ENCODE data around the gene ADAMTS6. TPM values are rescaled to one million over a fixed set of nuclear protein-coding genes. Genes with fewer than 3 reads are reported as not detected.

Gene ADAMTS6
- polyA plus RNA-seq, 2 of the 4 experiments (the other 2 are of a cell fraction): 0.22 to 0.66 TPM

DNA sequence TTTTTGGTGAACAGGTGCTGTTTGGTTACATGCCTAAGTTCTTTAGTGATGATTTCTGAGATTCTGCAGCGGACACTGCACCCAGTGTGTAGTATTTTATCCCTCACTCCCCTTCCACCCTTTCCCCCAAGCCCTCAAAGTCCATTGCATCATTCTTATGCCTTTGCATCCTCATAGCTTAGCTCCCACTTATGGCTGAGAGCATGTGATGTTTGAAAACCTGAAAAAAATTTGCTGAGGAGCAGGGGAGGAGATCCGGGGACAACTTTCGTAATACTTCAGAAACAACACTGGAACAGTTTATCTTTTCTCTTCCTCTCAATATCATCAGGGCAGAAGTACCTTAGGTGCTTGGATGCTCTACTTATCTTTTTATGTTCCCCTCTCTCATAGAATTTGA, 226.4 kb downstream of the ADAMTS6 start:
- WGBS (ENCODE audit: missing lambda C conversion rate): 62% methylated on average over 3 of the region's 3 CpGs
- no peak for DNase-seq (ENCODE audit: low read depth in 1 of 2, low spot score in 1 of 2)
- Histone ChIP-seq H3K27ac (no peak overlapping the region), H3K9me3 (no peaks in the 10 kb centered on the region), H3K4me2 (no peak overlapping the region), H3K4me1 (no peaks in the 10 kb centered on the region), H3K4me3 (no peak overlapping the region)
- ATAC-seq: no peak
- no peak for TF ChIP-seq EHF (CRISPR knock-in tag; IDR thresholded peaks at IDR 0.05)
- TF ChIP-seq HDAC2 (IDR thresholded peaks at IDR 0.05): no peak
- TF ChIP-seq GATA3 (IDR thresholded peaks at IDR 0.05; ENCODE audit: borderline replicate concordance): no peak
- no peak for TF ChIP-seq SREBF2 (IDR thresholded peaks at IDR 0.05)
- TF ChIP-seq SMC3 (IDR thresholded peaks at IDR 0.05): no peak
- TF ChIP-seq JUN (IDR thresholded peaks at IDR 0.05): no peak
- TF ChIP-seq HOXB5 (CRISPR knock-in tag; IDR thresholded peaks at IDR 0.05): no peak
- TF ChIP-seq ZFP36 (IDR thresholded peaks at IDR 0.05; ENCODE audit: borderline replicate concordance, partially characterized antibody): no peak
- TF ChIP-seq HES2 (IDR thresholded peaks at IDR 0.05): no peak
- ChIA-PET POLR2A (no interaction called here), CTCF (no interaction called here)
- FAIRE-seq: no peak

GRCh38 chr5:65252977-65253376, 228.7 kb downstream of the ADAMTS6 start:
- H3K27ac ChIP-seq: no peak overlapping the region
- POLR2A ChIA-PET: no interaction called here
- TF ChIP-seq NFE2L2 (conservative IDR thresholded peaks at IDR 0.05; ENCODE audit: low read length) (no peak), CBX8 (IDR thresholded peaks at IDR 0.05) (no peak)

GRCh38 chr5:65248896-65249295, 232.8 kb downstream of the ADAMTS6 start:
- ATAC-seq: no peak
- CTCF ChIA-PET: interaction anchor here (0.6 kb wide), 1 partner anchor 1201 kb away, joined by 3 read pairs; no protein-coding TSS in a partner anchor
- 76% methylated on average over 4 of the region's 4 CpGs for WGBS (ENCODE audit: missing lambda C conversion rate)

More at GRCh38 chr5:65252977-65253376, 228.7 kb downstream of the ADAMTS6 start:
- CTCF ChIA-PET: no interaction called here
- DNase-seq (ENCODE audit: low read depth in 1 of 2, low spot score in 1 of 2) (no peak), FAIRE-seq (no peak), ATAC-seq (no peak)
- Histone ChIP-seq H3K4me3 (no peak overlapping the region), H3K9me3 (no peaks in the 10 kb centered on the region), H3K4me2 (no peak overlapping the region), H3K4me1 (no peaks in the 10 kb centered on the region)
- WGBS (ENCODE audit: missing lambda C conversion rate): 66% methylated on average over 6 of the region's 6 CpGs

GRCh38 chr5:65247594-65247993, 234.1 kb downstream of the ADAMTS6 start:
- ChIA-PET CTCF (no interaction called here), POLR2A (no interaction called here)
- 60% methylated on average over 2 of the region's 2 CpGs for WGBS (ENCODE audit: missing lambda C conversion rate)
- FAIRE-seq (no peak), ATAC-seq (no peak), DNase-seq (ENCODE audit: low read depth in 1 of 2, low spot score in 1 of 2) (no peak)
- Histone ChIP-seq H3K27ac (no peak overlapping the region), H3K4me2 (no peak overlapping the region), H3K4me1 (no peaks in the 10 kb centered on the region; the same call in 2 of the 3 replicates), H3K4me3 (no peak overlapping the region), H3K9me3 (no peaks in the 10 kb centered on the region)
- TF ChIP-seq MAFK (IDR thresholded peaks at IDR 0.05; ENCODE audit: partially characterized antibody) (peak; percentile 6), POLR2A (IDR thresholded peaks at IDR 0.05; ENCODE audit: low read length) (no peak), HOXB13 (CRISPR knock-in tag; IDR thresholded peaks at IDR 0.05; ENCODE audit: low read depth) (no peak), FOXS1 (CRISPR knock-in tag; IDR thresholded peaks at IDR 0.05) (no peak)
- TF ChIP-seq, protein P1, sequence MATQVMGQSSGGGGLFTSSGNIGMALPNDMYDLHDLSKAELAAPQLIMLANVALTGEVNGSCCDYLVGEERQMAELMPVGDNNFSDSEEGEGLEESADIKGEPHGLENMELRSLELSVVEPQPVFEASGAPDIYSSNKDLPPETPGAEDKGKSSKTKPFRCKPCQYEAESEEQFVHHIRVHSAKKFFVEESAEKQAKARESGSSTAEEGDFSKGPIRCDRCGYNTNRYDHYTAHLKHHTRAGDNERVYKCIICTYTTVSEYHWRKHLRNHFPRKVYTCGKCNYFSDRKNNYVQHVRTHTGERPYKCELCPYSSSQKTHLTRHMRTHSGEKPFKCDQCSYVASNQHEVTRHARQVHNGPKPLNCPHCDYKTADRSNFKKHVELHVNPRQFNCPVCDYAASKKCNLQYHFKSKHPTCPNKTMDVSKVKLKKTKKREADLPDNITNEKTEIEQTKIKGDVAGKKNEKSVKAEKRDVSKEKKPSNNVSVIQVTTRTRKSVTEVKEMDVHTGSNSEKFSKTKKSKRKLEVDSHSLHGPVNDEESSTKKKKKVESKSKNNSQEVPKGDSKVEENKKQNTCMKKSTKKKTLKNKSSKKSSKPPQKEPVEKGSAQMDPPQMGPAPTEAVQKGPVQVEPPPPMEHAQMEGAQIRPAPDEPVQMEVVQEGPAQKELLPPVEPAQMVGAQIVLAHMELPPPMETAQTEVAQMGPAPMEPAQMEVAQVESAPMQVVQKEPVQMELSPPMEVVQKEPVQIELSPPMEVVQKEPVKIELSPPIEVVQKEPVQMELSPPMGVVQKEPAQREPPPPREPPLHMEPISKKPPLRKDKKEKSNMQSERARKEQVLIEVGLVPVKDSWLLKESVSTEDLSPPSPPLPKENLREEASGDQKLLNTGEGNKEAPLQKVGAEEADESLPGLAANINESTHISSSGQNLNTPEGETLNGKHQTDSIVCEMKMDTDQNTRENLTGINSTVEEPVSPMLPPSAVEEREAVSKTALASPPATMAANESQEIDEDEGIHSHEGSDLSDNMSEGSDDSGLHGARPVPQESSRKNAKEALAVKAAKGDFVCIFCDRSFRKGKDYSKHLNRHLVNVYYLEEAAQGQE (IDR thresholded peaks at IDR 0.05): no peak

More at GRCh38 chr5:65248896-65249295, 232.8 kb downstream of the ADAMTS6 start:
- no peak overlapping the region for H3K4me2 ChIP-seq
- POLR2A ChIA-PET: no interaction called here
- H3K4me3 ChIP-seq: no peak overlapping the region
- no peak overlapping the region for H3K27ac ChIP-seq
- no peaks in the 10 kb centered on the region for H3K9me3 ChIP-seq
- no peak for DNase-seq (ENCODE audit: low read depth in 1 of 2, low spot score in 1 of 2)
- no peaks in the 10 kb centered on the region for H3K4me1 ChIP-seq
- TF ChIP-seq PHF8 (IDR thresholded peaks at IDR 0.05; ENCODE audit: borderline replicate concordance, low read depth): no peak
- TF ChIP-seq RAD21 (conservative IDR thresholded peaks at IDR 0.05 in 1 of 2, IDR thresholded peaks at IDR 0.05 in 1 of 2): no peak
- TF ChIP-seq FOSL2 (IDR thresholded peaks at IDR 0.05): no peak
- TF ChIP-seq FOSL2 (CRISPR knock-in tag; IDR thresholded peaks at IDR 0.05): no peak
- TF ChIP-seq, protein P2, sequence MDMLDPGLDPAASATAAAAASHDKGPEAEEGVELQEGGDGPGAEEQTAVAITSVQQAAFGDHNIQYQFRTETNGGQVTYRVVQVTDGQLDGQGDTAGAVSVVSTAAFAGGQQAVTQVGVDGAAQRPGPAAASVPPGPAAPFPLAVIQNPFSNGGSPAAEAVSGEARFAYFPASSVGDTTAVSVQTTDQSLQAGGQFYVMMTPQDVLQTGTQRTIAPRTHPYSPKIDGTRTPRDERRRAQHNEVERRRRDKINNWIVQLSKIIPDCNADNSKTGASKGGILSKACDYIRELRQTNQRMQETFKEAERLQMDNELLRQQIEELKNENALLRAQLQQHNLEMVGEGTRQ (IDR thresholded peaks at IDR 0.05): no peak
- no peak for TF ChIP-seq NPAS2 (CRISPR knock-in tag; IDR thresholded peaks at IDR 0.05; ENCODE audit: borderline replicate concordance)
- no peak for TF ChIP-seq RCOR1 (IDR thresholded peaks at IDR 0.05; ENCODE audit: low read depth, low read length)
- TF ChIP-seq ZC3H11A (IDR thresholded peaks at IDR 0.05): no peak
- TF ChIP-seq FOSB (CRISPR knock-in tag; IDR thresholded peaks at IDR 0.05): no peak
- TF ChIP-seq NFE2L2 (conservative IDR thresholded peaks at IDR 0.05; ENCODE audit: low read length): no peak
- TF ChIP-seq GATA3 (IDR thresholded peaks at IDR 0.05; ENCODE audit: borderline replicate concordance): no peak
- TF ChIP-seq HDAC2 (IDR thresholded peaks at IDR 0.05): no peak
- TF ChIP-seq KDM1A (IDR thresholded peaks at IDR 0.05; ENCODE audit: low read depth): no peak
- TF ChIP-seq CBX8 (IDR thresholded peaks at IDR 0.05): no peak
- TF ChIP-seq, protein P3, sequence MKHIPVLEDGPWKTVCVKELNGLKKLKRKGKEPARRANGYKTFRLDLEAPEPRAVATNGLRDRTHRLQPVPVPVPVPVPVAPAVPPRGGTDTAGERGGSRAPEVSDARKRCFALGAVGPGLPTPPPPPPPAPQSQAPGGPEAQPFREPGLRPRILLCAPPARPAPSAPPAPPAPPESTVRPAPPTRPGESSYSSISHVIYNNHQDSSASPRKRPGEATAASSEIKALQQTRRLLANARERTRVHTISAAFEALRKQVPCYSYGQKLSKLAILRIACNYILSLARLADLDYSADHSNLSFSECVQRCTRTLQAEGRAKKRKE (CRISPR knock-in tag; IDR thresholded peaks at IDR 0.05; ENCODE audit: low read depth): no peak
- TF ChIP-seq MYC (IDR thresholded peaks at IDR 0.05; ENCODE audit: borderline replicate concordance, low read length): no peak
- no peak for FAIRE-seq
